Muscle layer of colon (tissue), 2 donors: ENCODE results near the gene MFNG.

ENCODE experiments used
- H3K27ac ChIP-seq: one replicate; pipeline ENCODE4 v1.7.0; 2013; ENCODE audit warnings: low read depth, mild to moderate bottlenecking, low read length, moderate library complexity
- H3K27me3 ChIP-seq, 2 donors: one replicate each; pipeline ENCODE4 v1.7.0; 2013; ENCODE audit warnings: low read length in 2 of 2, mild to moderate bottlenecking in 2 of 2; ENCODE audit not compliant: insufficient read depth in 2 of 2, control insufficient read depth in 1 of 2
- H3K36me3 ChIP-seq: one replicate; pipeline ENCODE4 v1.7.0; 2013; ENCODE audit warnings: mild to moderate bottlenecking, low read length; ENCODE audit not compliant: insufficient read depth
- H3K4me1 ChIP-seq: one replicate; pipeline ENCODE4 v1.7.0; 2013; ENCODE audit warnings: mild to moderate bottlenecking, low read length; ENCODE audit not compliant: insufficient read depth
- H3K4me3 ChIP-seq, 2 donors: one replicate each; pipeline ENCODE4 v1.7.0; 2013; ENCODE audit warnings: low read length in 2 of 2, low read depth in 1 of 2, mild to moderate bottlenecking in 1 of 2, moderate library complexity in 1 of 2
- H3K9ac ChIP-seq: one replicate; pipeline ENCODE4 v1.7.0; 2013; ENCODE audit warnings: low read length
- H3K9me3 ChIP-seq: one replicate; pipeline ENCODE4 v1.7.0; 2013; ENCODE audit warnings: mild to moderate bottlenecking, low read length
- donor health status: abdominal sarcoma.
- donor health status: Adenocarcinoma of cecum.

The MFNG gene

GRCh38 chr22:37500745-37501609 lies 14.8 kb upstream of the MFNG start:
- Histone ChIP-seq H3K36me3 (no peaks in the 10 kb centered on the region), H3K27ac (no peak overlapping the region), H3K9ac (no peak overlapping the region), H3K4me3 (no peak overlapping the region), H3K4me1 (no peaks in the 10 kb centered on the region), H3K9me3 (no peaks in the 10 kb centered on the region), H3K27me3 (peaks cover 0 to 11% of the 10 kb centered on the region in 2 donors)

GRCh38 chr22:37499789-37500540 lies 13.8 kb upstream of the MFNG start:
- no peaks in the 10 kb centered on the region for H3K9me3 ChIP-seq
- no peaks in the 10 kb centered on the region for H3K36me3 ChIP-seq
- peaks cover 0 to 11% of the 10 kb centered on the region in 2 donors for H3K27me3 ChIP-seq
- H3K4me1 ChIP-seq = no peaks in the 10 kb centered on the region
- H3K4me3 ChIP-seq = no peak overlapping the region
- H3K27ac ChIP-seq = no peak overlapping the region
- no peak overlapping the region for H3K9ac ChIP-seq

GRCh38 chr22:37499027-37499707 lies 13.0 kb upstream of the MFNG start:
- H3K36me3 ChIP-seq = no peaks in the 10 kb centered on the region
- H3K27me3 ChIP-seq = peaks cover 0 to 12% of the 10 kb centered on the region in 2 donors
- H3K27ac ChIP-seq = no peak overlapping the region
- no peaks in the 10 kb centered on the region for H3K9me3 ChIP-seq
- H3K9ac ChIP-seq = no peak overlapping the region
- H3K4me1 ChIP-seq = no peaks in the 10 kb centered on the region
- H3K4me3 ChIP-seq = no peak overlapping the region

- no peak overlapping the region for H3K27ac ChIP-seq
Observed at GRCh38 chr22:37498289-37498909, 12.2 kb upstream of the MFNG start.

DNA sequence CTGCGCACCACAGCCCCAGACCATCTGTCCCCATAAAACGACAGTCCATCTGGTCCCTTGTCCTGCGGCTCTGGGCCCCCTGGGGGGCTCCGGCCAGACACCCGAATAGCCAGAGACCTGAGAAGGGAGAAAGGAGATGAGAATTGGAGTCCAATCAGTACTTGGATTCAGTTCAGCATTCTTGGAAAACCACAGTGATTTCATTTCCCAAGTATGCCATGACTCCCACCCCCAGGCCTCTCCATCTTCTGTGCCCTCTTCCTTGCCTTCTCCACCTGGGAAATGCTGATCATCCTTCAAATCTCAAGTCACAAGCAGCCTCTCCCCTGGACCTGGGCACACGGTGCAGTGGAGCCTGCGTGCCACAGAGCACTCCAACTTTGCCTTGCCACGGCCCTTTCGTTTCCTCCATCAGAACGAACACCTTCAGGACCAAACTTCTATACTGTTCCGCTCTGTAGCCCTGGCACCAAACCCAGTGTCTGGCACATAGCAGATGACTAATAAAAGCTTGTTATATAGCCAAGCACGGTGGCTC lies 10.9 kb upstream of the MFNG start:
- H3K9me3 ChIP-seq = no peaks in the 10 kb centered on the region
- no peak overlapping the region for H3K27ac ChIP-seq
- no peak overlapping the region for H3K4me3 ChIP-seq
- H3K9ac ChIP-seq = no peak overlapping the region
- H3K4me1 ChIP-seq = no peaks in the 10 kb centered on the region
- peaks cover 0 to 18% of the 10 kb centered on the region in 2 donors for H3K27me3 ChIP-seq
- no peaks in the 10 kb centered on the region for H3K36me3 ChIP-seq

More at GRCh38 chr22:37498289-37498909, 12.2 kb upstream of the MFNG start:
- no peaks in the 10 kb centered on the region for H3K4me1 ChIP-seq
- H3K36me3 ChIP-seq = no peaks in the 10 kb centered on the region
- H3K27me3 ChIP-seq = peaks cover 0 to 18% of the 10 kb centered on the region in 2 donors
- H3K9ac ChIP-seq = no peak overlapping the region
- no peak overlapping the region for H3K4me3 ChIP-seq
- H3K9me3 ChIP-seq = no peaks in the 10 kb centered on the region

- no peaks in the 10 kb centered on the region for H3K9me3 ChIP-seq
- H3K27ac ChIP-seq = no peak overlapping the region
- H3K4me3 ChIP-seq = no peak overlapping the region
- no peaks in the 10 kb centered on the region for H3K4me1 ChIP-seq
- no peak overlapping the region for H3K9ac ChIP-seq
- no peaks in the 10 kb centered on the region for H3K36me3 ChIP-seq
- H3K27me3 ChIP-seq = peaks cover 0 to 18% of the 10 kb centered on the region in 2 donors
Observed at GRCh38 chr22:37496651-37497050, 10.5 kb upstream of the MFNG start.

- Histone ChIP-seq H3K4me3 (no peak overlapping the region), H3K9ac (no peak overlapping the region), H3K9me3 (no peaks in the 10 kb centered on the region), H3K36me3 (no peaks in the 10 kb centered on the region), H3K27ac (no peak overlapping the region), H3K4me1 (no peaks in the 10 kb centered on the region), H3K27me3 (peaks cover 0 to 23% of the 10 kb centered on the region in 2 donors)
Observed at GRCh38 chr22:37493979-37494378, 7.8 kb upstream of the MFNG start.

GRCh38 chr22:37492428-37493344 lies 6.5 kb upstream of the MFNG start:
- H3K9ac ChIP-seq = no peak overlapping the region
- peaks cover 0 to 17% of the 10 kb centered on the region in 2 donors for H3K27me3 ChIP-seq
- H3K36me3 ChIP-seq = no peaks in the 10 kb centered on the region
- no peaks in the 10 kb centered on the region for H3K4me1 ChIP-seq
- no peak overlapping the region for H3K4me3 ChIP-seq
- no peaks in the 10 kb centered on the region for H3K9me3 ChIP-seq
- no peak overlapping the region for H3K27ac ChIP-seq

DNA sequence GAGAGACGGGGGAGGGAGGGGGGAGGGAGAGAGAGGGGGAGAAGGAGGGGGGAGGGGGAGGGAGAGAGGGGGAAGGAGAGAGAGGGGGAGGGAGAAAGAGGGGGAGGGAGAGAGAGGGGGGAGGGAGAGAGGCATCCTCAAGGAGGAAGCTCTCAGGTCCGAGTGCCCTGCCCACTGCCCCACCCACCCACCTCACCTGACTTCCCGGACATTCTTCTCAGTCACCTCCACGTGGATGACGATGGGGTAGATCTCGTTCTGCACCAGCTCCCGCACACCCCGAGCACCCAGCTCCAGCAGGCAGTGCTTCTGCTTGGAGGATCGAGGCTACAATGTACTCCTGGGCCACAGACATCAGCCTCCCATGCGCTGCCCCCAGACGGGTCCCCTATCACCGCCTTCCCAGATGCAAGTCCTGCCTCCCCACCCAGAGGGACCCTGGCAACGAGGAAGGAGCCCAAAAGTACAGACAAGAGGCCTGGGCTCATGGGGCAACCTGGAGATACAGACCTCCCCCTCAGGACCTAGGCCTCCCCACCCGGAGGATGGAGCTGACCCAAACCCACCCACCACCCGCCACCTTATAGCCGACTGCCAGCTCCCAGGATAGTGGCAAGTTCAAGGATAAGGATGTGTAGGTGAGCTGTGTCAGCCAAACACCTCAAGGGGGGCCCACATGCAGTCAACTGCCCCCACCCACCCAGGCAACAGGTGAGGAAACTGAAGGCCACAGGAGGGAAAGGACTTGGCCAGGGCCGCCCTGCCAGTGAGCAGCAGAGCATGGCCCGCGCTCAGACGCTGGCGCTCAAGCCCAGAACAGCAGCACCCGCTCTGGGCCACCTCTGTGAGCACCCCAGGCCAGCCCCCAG lies 5.6 kb upstream of the MFNG start:
- H3K27me3 ChIP-seq = peaks cover 0 to 17% of the 10 kb centered on the region in 2 donors
- no peaks in the 10 kb centered on the region for H3K9me3 ChIP-seq
- no peaks in the 10 kb centered on the region for H3K36me3 ChIP-seq

More for the DNA sequence above, 5.6 kb upstream of the MFNG start:
- Histone ChIP-seq H3K27ac (no peak overlapping the region), H3K4me3 (no peak overlapping the region), H3K4me1 (no peaks in the 10 kb centered on the region), H3K9ac (no peak overlapping the region)
